WTC11 (cell line): Measurements from ENCODE around the gene MAP3K14. TPM values are rescaled to one million over a fixed set of nuclear protein-coding genes. Genes with fewer than 3 reads are reported as not detected.

Experiments used
- ATAC-seq: fragments of 200-7000 bp; cut with Tn5 transposase; 2 replicates; pipeline ENCODE4 v1.10.0; 2021; ENCODE audit warnings: mild to moderate bottlenecking, moderate library complexity
- CTCF ChIA-PET: fragments of 300-600 bp; sonication (Branson Sonifier 250); formaldehyde crosslinking; loops from one replicate; lab custom pipeline; 2021; ENCODE audit warnings: antibody characterized with exemption; lab: Charles Lee
- POLR2A ChIA-PET: fragments of 350-600 bp; sonication (Branson Sonifier 250); formaldehyde crosslinking; loops from one replicate; lab custom pipeline; 2021; ENCODE audit warnings: antibody characterized with exemption; lab: Charles Lee
- DNase-seq: peaks from one replicate; pipeline ENCODE4 v3.0.0; 2021; ENCODE audit warnings: low spot score
- H3K27ac Mint-ChIP-seq: 2 replicates; pipeline ENCODE4 v1.8.0; 2021; ENCODE audit warnings: mixed read lengths
- H3K27me3 Mint-ChIP-seq: 2 replicates; pipeline ENCODE4 v1.8.0; 2021; ENCODE audit warnings: low read depth, mild to moderate bottlenecking, moderate library complexity, mixed read lengths
- H3K36me3 Mint-ChIP-seq: 2 replicates; pipeline ENCODE4 v1.8.0; 2021; ENCODE audit warnings: mixed read lengths
- H3K4me1 Mint-ChIP-seq: 2 replicates; pipeline ENCODE4 v1.8.0; 2022; ENCODE audit warnings: mixed read lengths
- H3K4me3 Mint-ChIP-seq: 2 replicates; pipeline ENCODE4 v1.8.0; 2021; ENCODE audit warnings: mild to moderate bottlenecking, moderate library complexity, mixed read lengths
- H3K9me3 Mint-ChIP-seq: 2 replicates; pipeline ENCODE4 v1.8.0; 2021; ENCODE audit warnings: mixed read lengths
- ATF2 ChIP-seq: sonication (generic); formaldehyde crosslinking; IDR thresholded peaks from 2 replicates; pipeline ENCODE4 v1.8.1; 2022; ENCODE audit warnings: low read depth, missing genetic modification reagents, borderline replicate concordance
- CDX4 ChIP-seq: fragments of 250-450 bp; sonication (Bioruptor Pico); IDR thresholded peaks from 2 replicates; pipeline ENCODE4 v1.9.0; 2021; ENCODE audit warnings: moderate library complexity, mild to moderate bottlenecking, inconsistent platforms, borderline replicate concordance
- FOXP1 ChIP-seq: sonication (generic); formaldehyde crosslinking; IDR thresholded peaks from 2 replicates; pipeline ENCODE4 v1.8.0; 2022; ENCODE audit warnings: missing genetic modification reagents, mild to moderate bottlenecking, moderate library complexity, borderline replicate concordance
- GABPB1 ChIP-seq: sonication (generic); formaldehyde crosslinking; IDR thresholded peaks from 2 replicates; pipeline ENCODE4 v1.8.1; 2023; ENCODE audit warnings: mild to moderate bottlenecking, missing genetic modification reagents
- IRF2 ChIP-seq: sonication (generic); formaldehyde crosslinking; IDR thresholded peaks from 2 replicates; pipeline ENCODE4 v1.8.0; 2022; ENCODE audit warnings: low read depth, missing genetic modification reagents, borderline replicate concordance
- KAT7 ChIP-seq: sonication (generic); formaldehyde crosslinking; IDR thresholded peaks from 2 replicates; pipeline ENCODE4 v1.8.1; 2023; ENCODE audit warnings: missing genetic modification reagents, mild to moderate bottlenecking, borderline replicate concordance
- MXD4 ChIP-seq: fragments of 250-450 bp; sonication (Bioruptor Pico); IDR thresholded peaks from 2 replicates; pipeline ENCODE4 v1.8.0; 2021; ENCODE audit warnings: mild to moderate bottlenecking, moderate library complexity, borderline replicate concordance
- PRDM15 ChIP-seq: sonication (generic); formaldehyde crosslinking; IDR thresholded peaks from 2 replicates; pipeline ENCODE4 v1.8.0; 2022; ENCODE audit warnings: missing genetic modification reagents
- PREB ChIP-seq: sonication (generic); formaldehyde crosslinking; IDR thresholded peaks from 2 replicates; pipeline ENCODE4 v1.8.1; 2022; ENCODE audit warnings: mild to moderate bottlenecking, missing genetic modification reagents, moderate library complexity, borderline replicate concordance
- TEAD4 ChIP-seq: sonication (generic); formaldehyde crosslinking; IDR thresholded peaks from 2 replicates; pipeline ENCODE4 v1.8.0; 2022; ENCODE audit warnings: mild to moderate bottlenecking, missing genetic modification reagents
- USF2 ChIP-seq: sonication (generic); formaldehyde crosslinking; IDR thresholded peaks from 2 replicates; pipeline ENCODE4 v1.8.1; 2023; ENCODE audit warnings: mild to moderate bottlenecking, missing genetic modification reagents, moderate library complexity
- ZBTB21 ChIP-seq: sonication (generic); formaldehyde crosslinking; IDR thresholded peaks from 2 replicates; pipeline ENCODE4 v1.8.1; 2023; ENCODE audit warnings: mild to moderate bottlenecking, missing genetic modification reagents, borderline replicate concordance
- ZBTB43 ChIP-seq: sonication (generic); formaldehyde crosslinking; IDR thresholded peaks from 2 replicates; pipeline ENCODE4 v1.8.1; 2023; ENCODE audit warnings: mild to moderate bottlenecking, missing genetic modification reagents
- ZMAT4 ChIP-seq: fragments of 250-450 bp; sonication (Bioruptor Pico); IDR thresholded peaks from 2 replicates; pipeline ENCODE4 v1.9.0; 2021; ENCODE audit warnings: mild to moderate bottlenecking
- ZNF121 ChIP-seq: sonication (generic); formaldehyde crosslinking; IDR thresholded peaks from 2 replicates; pipeline ENCODE4 v1.8.0; 2023; ENCODE audit warnings: missing genetic modification reagents
- total RNA-seq: library from RNA; stranded (reverse); gene quantifications from 3 replicates; pipeline ENCODE4 v1.2.3, GENCODE V29; 2021

The MAP3K14 gene
- total RNA-seq, 1 experiment from 2014 or later: 4.0 TPM

GRCh38 chr17:45294506-45294905, 22.3 kb downstream of the MAP3K14 start:
- Mint-ChIP-seq H3K9me3 (no peaks in the 10 kb centered on the region), H3K36me3 (no peaks in the 10 kb centered on the region), H3K27ac (no peak overlapping the region), H3K27me3 (no peaks in the 10 kb centered on the region), H3K4me3 (no peak overlapping the region), H3K4me1 (no peaks in the 10 kb centered on the region)
- CTCF ChIA-PET: interaction anchor here (1.5 to 2.8 kb wide), 2 partner anchors 11 to 17 kb away, joined by 4 to 9 read pairs; no protein-coding TSS in a partner anchor
- DNase-seq: no peak
- no peak for ATAC-seq
- POLR2A ChIA-PET: no interaction called here
- no peak for TF ChIP-seq ATF2 (CRISPR knock-in tag)

- DNase-seq: no peak
- Mint-ChIP-seq H3K27ac (no peak overlapping the region), H3K27me3 (no peaks in the 10 kb centered on the region), H3K9me3 (no peaks in the 10 kb centered on the region), H3K4me3 (no peak overlapping the region), H3K4me1 (no peaks in the 10 kb centered on the region), H3K36me3 (no peaks in the 10 kb centered on the region)
- ChIA-PET CTCF (interaction anchor here (0.5 to 2.8 kb wide), 10 partner anchors 10 to 104 kb away, joined by 3 to 16 read pairs (median 4); no protein-coding TSS in a partner anchor), POLR2A (no interaction called here)
- TF ChIP-seq GABPB1 (CRISPR knock-in tag) (peak; percentile 36; the same call in 1 of the 2 replicates), USF2 (CRISPR knock-in tag) (no peak)
- no peak for ATAC-seq
These were observed 23.2 kb downstream of the MAP3K14 start for GRCh38 chr17:45293413-45294211.

GRCh38 chr17:45292696-45293412, 24.0 kb downstream of the MAP3K14 start:
- H3K27ac Mint-ChIP-seq: no peak overlapping the region
- no peak overlapping the region for H3K4me3 Mint-ChIP-seq
- ChIA-PET CTCF (interaction anchor here (0.6 to 2.8 kb wide), 12 partner anchors 9 to 105 kb away, joined by 3 to 16 read pairs (median 4); no protein-coding TSS in a partner anchor), POLR2A (no interaction called here)
- no peaks in the 10 kb centered on the region for H3K4me1 Mint-ChIP-seq
- no peak for TF ChIP-seq ZBTB21 (CRISPR knock-in tag)
- TF ChIP-seq CDX4 (CRISPR knock-in tag): no peak
- no peak for TF ChIP-seq MXD4
- TF ChIP-seq KAT7: no peak
- no peak for TF ChIP-seq PRDM15
- TF ChIP-seq IRF2 (CRISPR knock-in tag): no peak
- TF ChIP-seq ZNF121 (CRISPR knock-in tag): no peak
- no peak for TF ChIP-seq PREB (CRISPR knock-in tag)
- no peak for TF ChIP-seq ZMAT4 (CRISPR knock-in tag)
- TF ChIP-seq FOXP1: no peak
- no peak for TF ChIP-seq TEAD4
- TF ChIP-seq ZBTB43 (CRISPR knock-in tag): no peak
- ATAC-seq (no peak), DNase-seq (no peak)
- H3K27me3 Mint-ChIP-seq: no peaks in the 10 kb centered on the region
- no peaks in the 10 kb centered on the region for H3K9me3 Mint-ChIP-seq
- H3K36me3 Mint-ChIP-seq: no peaks in the 10 kb centered on the region
